Measurements from ENCODE around the gene SOWAHA.

The SOWAHA gene

DNA sequence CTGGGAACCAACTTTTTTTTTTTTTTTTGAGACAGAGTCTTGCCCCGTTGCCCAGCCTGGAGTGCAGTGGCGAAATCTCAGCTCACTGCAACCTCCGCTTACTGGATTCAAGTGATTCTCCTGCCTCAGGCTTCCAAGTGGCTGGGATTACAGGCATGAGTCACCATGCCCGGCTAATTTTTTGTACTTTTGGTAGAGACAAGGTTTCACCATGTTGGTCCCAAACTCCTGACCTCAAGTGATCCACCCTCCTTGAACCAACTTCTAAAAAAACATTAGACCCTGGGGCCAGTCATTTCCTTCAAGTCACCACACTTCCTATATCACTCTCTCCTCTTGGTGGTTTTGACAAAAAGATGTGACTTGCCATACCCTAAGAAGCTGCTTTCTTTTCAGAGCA lies 28.2 kb downstream of the SOWAHA start:
- no peak overlapping the region for H3K18ac ChIP-seq (ENCODE audit: low read length)
- no peak overlapping the region for H2BK5ac ChIP-seq (ENCODE audit: low read length)
- no peaks in the 10 kb centered on the region for H3K79me2 ChIP-seq (ENCODE audit: control insufficient read depth, insufficient read depth, low read length)
- no peaks in the 10 kb centered on the region for H3K36me3 ChIP-seq (ENCODE audit: control insufficient read depth, insufficient read depth, low read length)
- no peak overlapping the region for H3K9ac ChIP-seq (ENCODE audit: low read length)
- H3K23ac ChIP-seq (ENCODE audit: low read length): no peak overlapping the region
- no CpG with 5 or more reads among the region's 4 CpGs for WGBS (ENCODE audit: extremely low coverage, insufficient coverage, low lambda C conversion rate)
- no peak for DNase-seq
- H3K27me3 ChIP-seq (ENCODE audit: insufficient read depth, low read length, poor library complexity): no peaks in the 10 kb centered on the region
- H4K5ac ChIP-seq (ENCODE audit: low read length): no peak overlapping the region
- no peak overlapping the region for H3K4me3 ChIP-seq (ENCODE audit: low read length)
- no peak overlapping the region for H4K8ac ChIP-seq (ENCODE audit: low read depth, low read length)
- H2BK120ac ChIP-seq (ENCODE audit: low read depth, low read length): no peak overlapping the region
- H3K4me2 ChIP-seq (ENCODE audit: low read length): no peak overlapping the region
- no peak overlapping the region for H3K4ac ChIP-seq (ENCODE audit: low read depth, low read length)
- no peak overlapping the region for H2AK5ac ChIP-seq (ENCODE audit: low read length)
- H3K27ac ChIP-seq (ENCODE audit: low read depth, low read length): no peak overlapping the region
- no peak overlapping the region for H3K56ac ChIP-seq (ENCODE audit: low read length)
- H3K79me1 ChIP-seq (ENCODE audit: low read length): no peaks in the 10 kb centered on the region
- H3K4me1 ChIP-seq (ENCODE audit: control insufficient read depth, low read depth, low read length): no peaks in the 10 kb centered on the region
- H2BK15ac ChIP-seq (replicated peaks; ENCODE audit: low read depth): no peak overlapping the region

- no peak overlapping the region for H2BK5ac ChIP-seq (ENCODE audit: low read length)
- H3K27me3 ChIP-seq (ENCODE audit: insufficient read depth, low read length, poor library complexity): no peaks in the 10 kb centered on the region
- DNase-seq: no peak
- H4K5ac ChIP-seq (ENCODE audit: low read length): no peak overlapping the region
- no peak overlapping the region for H3K18ac ChIP-seq (ENCODE audit: low read length)
- H3K9ac ChIP-seq (ENCODE audit: low read length): no peak overlapping the region
- no peak overlapping the region for H3K4me2 ChIP-seq (ENCODE audit: low read length)
- no peak overlapping the region for H3K4ac ChIP-seq (ENCODE audit: low read depth, low read length)
- H2BK120ac ChIP-seq (ENCODE audit: low read depth, low read length): no peak overlapping the region
- H2AK5ac ChIP-seq (ENCODE audit: low read length): no peak overlapping the region
- H3K27ac ChIP-seq (ENCODE audit: low read depth, low read length): no peak overlapping the region
- no peaks in the 10 kb centered on the region for H3K36me3 ChIP-seq (ENCODE audit: control insufficient read depth, insufficient read depth, low read length)
- no peaks in the 10 kb centered on the region for H3K79me2 ChIP-seq (ENCODE audit: control insufficient read depth, insufficient read depth, low read length)
- H3K4me3 ChIP-seq (ENCODE audit: low read length): no peak overlapping the region
- no peak overlapping the region for H4K8ac ChIP-seq (ENCODE audit: low read depth, low read length)
- H3K4me1 ChIP-seq (ENCODE audit: control insufficient read depth, low read depth, low read length): no peaks in the 10 kb centered on the region
- no peak overlapping the region for H2BK15ac ChIP-seq (replicated peaks; ENCODE audit: low read depth)
- H3K23ac ChIP-seq (ENCODE audit: low read length): no peak overlapping the region
- no peaks in the 10 kb centered on the region for H3K79me1 ChIP-seq (ENCODE audit: low read length)
- H3K56ac ChIP-seq (ENCODE audit: low read length): no peak overlapping the region
- no CpG with 5 or more reads among the region's 8 CpGs for WGBS (ENCODE audit: extremely low coverage, insufficient coverage, low lambda C conversion rate)
These were observed 35.2 kb downstream of the SOWAHA start for GRCh38 chr5:132848270-132848669.

- Histone ChIP-seq H3K27me3 (ENCODE audit: insufficient read depth, low read length, poor library complexity) (no peaks in the 10 kb centered on the region), H3K4me2 (ENCODE audit: low read length) (no peak overlapping the region), H4K5ac (ENCODE audit: low read length) (no peak overlapping the region), H3K18ac (ENCODE audit: low read length) (no peak overlapping the region), H2BK5ac (ENCODE audit: low read length) (no peak overlapping the region), H3K4me3 (ENCODE audit: low read length) (no peak overlapping the region), H3K23ac (ENCODE audit: low read length) (no peak overlapping the region), H2BK120ac (ENCODE audit: low read depth, low read length) (no peak overlapping the region), H3K36me3 (ENCODE audit: control insufficient read depth, insufficient read depth, low read length) (no peaks in the 10 kb centered on the region), H3K9ac (ENCODE audit: low read length) (no peak overlapping the region), H3K4me1 (ENCODE audit: control insufficient read depth, low read depth, low read length) (no peaks in the 10 kb centered on the region), H3K56ac (ENCODE audit: low read length) (no peak overlapping the region), H4K8ac (ENCODE audit: low read depth, low read length) (no peak overlapping the region), H3K79me1 (ENCODE audit: low read length) (no peaks in the 10 kb centered on the region), H3K4ac (ENCODE audit: low read depth, low read length) (no peak overlapping the region), H2AK5ac (ENCODE audit: low read length) (no peak overlapping the region), H3K79me2 (ENCODE audit: control insufficient read depth, insufficient read depth, low read length) (no peaks in the 10 kb centered on the region), H3K27ac (ENCODE audit: low read depth, low read length) (no peak overlapping the region), H2BK15ac (replicated peaks; ENCODE audit: low read depth) (no peak overlapping the region)
- no CpG with 5 or more reads among the region's 1 CpG for WGBS (ENCODE audit: extremely low coverage, insufficient coverage, low lambda C conversion rate)
- DNase-seq: no peak
These were observed 36.2 kb downstream of the SOWAHA start for GRCh38 chr5:132849347-132849746.

DNA sequence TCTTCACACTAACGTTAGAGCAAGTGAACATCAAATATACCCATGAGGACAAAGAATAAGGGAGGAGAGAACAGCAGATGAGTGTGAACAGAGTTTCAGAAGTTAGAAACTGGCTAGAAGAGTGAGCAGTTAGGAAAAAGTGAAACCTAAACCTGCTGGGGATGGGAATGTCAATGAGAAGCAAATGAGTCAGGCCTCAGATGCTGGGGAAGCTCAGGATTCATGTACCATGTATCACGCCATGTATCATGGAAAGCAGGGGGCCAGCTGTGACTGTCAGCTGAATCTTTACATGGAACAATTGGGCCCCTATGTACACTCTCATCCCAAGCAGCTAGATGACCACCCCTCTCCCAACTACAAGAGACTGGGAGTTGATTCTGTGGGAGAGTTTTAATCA lies 37.0 kb downstream of the SOWAHA start:
- no peak overlapping the region for H2AK5ac ChIP-seq (ENCODE audit: low read length)
- no peak overlapping the region for H3K18ac ChIP-seq (ENCODE audit: low read length)
- no peak overlapping the region for H2BK120ac ChIP-seq (ENCODE audit: low read depth, low read length)
- H3K4me1 ChIP-seq (ENCODE audit: control insufficient read depth, low read depth, low read length): no peaks in the 10 kb centered on the region
- H3K79me1 ChIP-seq (ENCODE audit: low read length): no peaks in the 10 kb centered on the region
- no peak overlapping the region for H4K5ac ChIP-seq (ENCODE audit: low read length)
- H3K27ac ChIP-seq (ENCODE audit: low read depth, low read length): no peak overlapping the region
- H3K4me3 ChIP-seq (ENCODE audit: low read length): no peak overlapping the region
- DNase-seq: no peak
- no peak overlapping the region for H2BK5ac ChIP-seq (ENCODE audit: low read length)
- no peak overlapping the region for H3K56ac ChIP-seq (ENCODE audit: low read length)
- no peak overlapping the region for H3K4me2 ChIP-seq (ENCODE audit: low read length)
- no CpG with 5 or more reads among the region's 2 CpGs for WGBS (ENCODE audit: extremely low coverage, insufficient coverage, low lambda C conversion rate)
- no peak overlapping the region for H3K4ac ChIP-seq (ENCODE audit: low read depth, low read length)
- H3K79me2 ChIP-seq (ENCODE audit: control insufficient read depth, insufficient read depth, low read length): no peaks in the 10 kb centered on the region
- no peak overlapping the region for H2BK15ac ChIP-seq (replicated peaks; ENCODE audit: low read depth)
- H3K23ac ChIP-seq (ENCODE audit: low read length): no peak overlapping the region
- H3K9ac ChIP-seq (ENCODE audit: low read length): no peak overlapping the region
- no peaks in the 10 kb centered on the region for H3K36me3 ChIP-seq (ENCODE audit: control insufficient read depth, insufficient read depth, low read length)
- no peaks in the 10 kb centered on the region for H3K27me3 ChIP-seq (ENCODE audit: insufficient read depth, low read length, poor library complexity)
- H4K8ac ChIP-seq (ENCODE audit: low read depth, low read length): no peak overlapping the region

GRCh38 chr5:132853323-132853722 lies 40.2 kb downstream of the SOWAHA start:
- Histone ChIP-seq H2BK15ac (replicated peaks; ENCODE audit: low read depth) (no peak overlapping the region), H3K4me3 (ENCODE audit: low read length) (no peak overlapping the region), H3K4ac (ENCODE audit: low read depth, low read length) (no peak overlapping the region), H2AK5ac (ENCODE audit: low read length) (no peak overlapping the region), H3K27ac (ENCODE audit: low read depth, low read length) (no peak overlapping the region), H3K9ac (ENCODE audit: low read length) (no peak overlapping the region), H4K5ac (ENCODE audit: low read length) (no peak overlapping the region), H3K27me3 (ENCODE audit: insufficient read depth, low read length, poor library complexity) (no peaks in the 10 kb centered on the region), H2BK120ac (ENCODE audit: low read depth, low read length) (no peak overlapping the region), H3K23ac (ENCODE audit: low read length) (no peak overlapping the region), H3K79me2 (ENCODE audit: control insufficient read depth, insufficient read depth, low read length) (no peaks in the 10 kb centered on the region), H3K4me1 (ENCODE audit: control insufficient read depth, low read depth, low read length) (no peaks in the 10 kb centered on the region), H3K18ac (ENCODE audit: low read length) (no peak overlapping the region), H3K36me3 (ENCODE audit: control insufficient read depth, insufficient read depth, low read length) (no peaks in the 10 kb centered on the region), H3K79me1 (ENCODE audit: low read length) (no peaks in the 10 kb centered on the region), H3K56ac (ENCODE audit: low read length) (no peak overlapping the region), H3K4me2 (ENCODE audit: low read length) (no peak overlapping the region), H2BK5ac (ENCODE audit: low read length) (no peak overlapping the region), H4K8ac (ENCODE audit: low read depth, low read length) (no peak overlapping the region)
- no CpG with 5 or more reads among the region's 3 CpGs for WGBS (ENCODE audit: extremely low coverage, insufficient coverage, low lambda C conversion rate)
- no peak for DNase-seq

DNA sequence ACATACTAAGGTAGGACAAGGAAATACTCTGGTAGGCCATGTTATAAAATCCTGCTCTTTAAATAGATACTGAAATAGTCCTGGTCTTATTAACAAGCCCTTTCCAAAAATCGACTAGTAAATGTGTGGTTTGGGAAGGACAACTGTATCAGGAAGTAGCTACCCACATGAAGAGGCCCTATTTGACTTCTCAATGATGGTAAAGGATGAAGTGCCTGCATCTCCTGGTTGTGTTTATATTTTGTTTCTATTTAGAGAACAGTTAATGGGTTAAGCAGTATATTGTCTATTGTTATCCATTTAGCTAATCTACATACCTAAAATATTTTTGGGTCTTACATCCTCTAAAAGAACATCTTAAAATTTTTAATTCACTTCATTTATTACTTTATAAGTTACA lies 40.7 kb downstream of the SOWAHA start:
- no CpG with 5 or more reads among the region's 1 CpG for WGBS (ENCODE audit: extremely low coverage, insufficient coverage, low lambda C conversion rate)
- Histone ChIP-seq H3K56ac (ENCODE audit: low read length) (no peak overlapping the region), H3K18ac (ENCODE audit: low read length) (no peak overlapping the region), H3K4me1 (ENCODE audit: control insufficient read depth, low read depth, low read length) (no peaks in the 10 kb centered on the region), H3K27ac (ENCODE audit: low read depth, low read length) (no peak overlapping the region), H3K9ac (ENCODE audit: low read length) (no peak overlapping the region), H3K36me3 (ENCODE audit: control insufficient read depth, insufficient read depth, low read length) (no peaks in the 10 kb centered on the region), H3K79me2 (ENCODE audit: control insufficient read depth, insufficient read depth, low read length) (no peaks in the 10 kb centered on the region), H3K79me1 (ENCODE audit: low read length) (no peaks in the 10 kb centered on the region), H3K27me3 (ENCODE audit: insufficient read depth, low read length, poor library complexity) (no peaks in the 10 kb centered on the region), H4K5ac (ENCODE audit: low read length) (no peak overlapping the region), H2BK5ac (ENCODE audit: low read length) (no peak overlapping the region), H3K4me2 (ENCODE audit: low read length) (no peak overlapping the region), H3K23ac (ENCODE audit: low read length) (no peak overlapping the region), H2BK15ac (replicated peaks; ENCODE audit: low read depth) (no peak overlapping the region), H2BK120ac (ENCODE audit: low read depth, low read length) (no peak overlapping the region), H2AK5ac (ENCODE audit: low read length) (no peak overlapping the region), H3K4ac (ENCODE audit: low read depth, low read length) (no peak overlapping the region), H4K8ac (ENCODE audit: low read depth, low read length) (no peak overlapping the region), H3K4me3 (ENCODE audit: low read length) (no peak overlapping the region)
- no peak for DNase-seq
